ENCODE data around the gene ACLY.

The ACLY gene

GRCh38 chr17:41823141-41823524 is 95.6 kb downstream of the ACLY start:
- Histone ChIP-seq H3K4ac (ENCODE audit: low read length) (no peak overlapping the region), H3K4me2 (ENCODE audit: insufficient read depth, low read length, poor library complexity, severe bottlenecking) (no peak overlapping the region), H2BK15ac (ENCODE audit: low read length) (no peak overlapping the region), H3K18ac (ENCODE audit: low read length) (no peak overlapping the region), H3K9me3 (replicated peaks in 1 of 2; ENCODE audit: control insufficient read depth in 2 of 2, insufficient read depth in 1 of 2, low read depth in 1 of 2, low read length in 2 of 2) (peaks cover 0 to 3% of the 10 kb centered on the region in 2 donors), H3K4me3 (ENCODE audit: low read length in 2 of 2) (no peak overlapping the region), H2AK5ac (ENCODE audit: low read depth, low read length) (no peak overlapping the region), H2AFZ (ENCODE audit: low read length) (no peak overlapping the region), H3K23ac (ENCODE audit: low read depth, low read length, poor library complexity) (no peak overlapping the region), H3K36me3 (replicated peaks in 1 of 2; ENCODE audit: control insufficient read depth in 2 of 2, insufficient read depth in 2 of 2, low read length in 2 of 2) (peaks cover 29 to 79% of the 10 kb centered on the region in 2 donors), H3K4me1 (ENCODE audit: control insufficient read depth in 2 of 2, insufficient read depth in 1 of 2, low read depth in 1 of 2, low read length in 2 of 2) (peaks cover 3 to 31% of the 10 kb centered on the region in 2 donors), H4K91ac (ENCODE audit: low read depth, low read length, poor library complexity) (no peak overlapping the region), H3K14ac (ENCODE audit: low read length) (no peak overlapping the region), H3K27me3 (ENCODE audit: control insufficient read depth in 3 of 3, insufficient read depth in 3 of 3, low read depth in 1 of 3, low read length in 3 of 3) (no peaks in the 10 kb centered on the region), H2BK120ac (ENCODE audit: low read depth, low read length) (no peak overlapping the region), H3K79me1 (ENCODE audit: low read depth, low read length) (no peaks in the 10 kb centered on the region), H3K9ac (ENCODE audit: low read depth, low read length, poor library complexity) (no peak overlapping the region), H3K27ac (replicated peaks; ENCODE audit: low read length) (no peak overlapping the region), H2BK5ac (ENCODE audit: low read length) (no peak overlapping the region), H2BK12ac (ENCODE audit: low read length) (no peak overlapping the region), H4K8ac (ENCODE audit: low read depth, low read length) (no peak overlapping the region)
- DNase-seq (ENCODE audit: low spot score): no peak
- WGBS, 2 donors (ENCODE audit: extremely low coverage in 2 of 2, insufficient read length in 2 of 2, insufficient replicate concordance in 1 of 2): no CpG with 5 or more reads among the region's 1 CpG

- peaks cover 0 to 3% of the 10 kb centered on the region in 2 donors for H3K9me3 ChIP-seq (replicated peaks in 1 of 2; ENCODE audit: control insufficient read depth in 2 of 2, insufficient read depth in 1 of 2, low read depth in 1 of 2, low read length in 2 of 2)
- H3K4ac ChIP-seq (ENCODE audit: low read length): no peak overlapping the region
- H3K9ac ChIP-seq (ENCODE audit: low read depth, low read length, poor library complexity): no peak overlapping the region
- H2BK5ac ChIP-seq (ENCODE audit: low read length): no peak overlapping the region
- no peak overlapping the region for H3K4me3 ChIP-seq (ENCODE audit: low read length in 2 of 2)
- H2BK120ac ChIP-seq (ENCODE audit: low read depth, low read length): no peak overlapping the region
- H3K23ac ChIP-seq (ENCODE audit: low read depth, low read length, poor library complexity): no peak overlapping the region
- H4K91ac ChIP-seq (ENCODE audit: low read depth, low read length, poor library complexity): no peak overlapping the region
- H2AFZ ChIP-seq (ENCODE audit: low read length): no peak overlapping the region
- peak overlapping the region; percentile 58 for H4K8ac ChIP-seq (ENCODE audit: low read depth, low read length)
- no peak overlapping the region for H3K14ac ChIP-seq (ENCODE audit: low read length)
- H3K4me1 ChIP-seq (ENCODE audit: control insufficient read depth in 2 of 2, insufficient read depth in 1 of 2, low read depth in 1 of 2, low read length in 2 of 2): peaks cover 3 to 31% of the 10 kb centered on the region in 2 donors
- H3K36me3 ChIP-seq (replicated peaks in 1 of 2; ENCODE audit: control insufficient read depth in 2 of 2, insufficient read depth in 2 of 2, low read length in 2 of 2): peaks cover 27 to 78% of the 10 kb centered on the region in 2 donors
- H2BK15ac ChIP-seq (ENCODE audit: low read length): no peak overlapping the region
- H3K79me1 ChIP-seq (ENCODE audit: low read depth, low read length): no peaks in the 10 kb centered on the region
- H2AK5ac ChIP-seq (ENCODE audit: low read depth, low read length): peak overlapping the region; percentile 53
- H2BK12ac ChIP-seq (ENCODE audit: low read length): no peak overlapping the region
- DNase-seq (ENCODE audit: low spot score): no peak
- peak overlapping the region; percentile 31 for H3K27ac ChIP-seq (replicated peaks; ENCODE audit: low read length)
- no CpG with 5 or more reads among the region's 12 CpGs for WGBS, 2 donors (ENCODE audit: extremely low coverage in 2 of 2, insufficient read length in 2 of 2, insufficient replicate concordance in 1 of 2)
- peak overlapping the region; percentile 44 for H3K18ac ChIP-seq (ENCODE audit: low read length)
- peaks cover 0 to 2% (median 0%) of the 10 kb centered on the region in 3 experiments for H3K27me3 ChIP-seq (ENCODE audit: control insufficient read depth in 3 of 3, insufficient read depth in 3 of 3, low read depth in 1 of 3, low read length in 3 of 3)
- no peak overlapping the region for H3K4me2 ChIP-seq (ENCODE audit: insufficient read depth, low read length, poor library complexity, severe bottlenecking)
Measured at GRCh38 chr17:41822216-41823140, 96.3 kb downstream of the ACLY start.

DNA sequence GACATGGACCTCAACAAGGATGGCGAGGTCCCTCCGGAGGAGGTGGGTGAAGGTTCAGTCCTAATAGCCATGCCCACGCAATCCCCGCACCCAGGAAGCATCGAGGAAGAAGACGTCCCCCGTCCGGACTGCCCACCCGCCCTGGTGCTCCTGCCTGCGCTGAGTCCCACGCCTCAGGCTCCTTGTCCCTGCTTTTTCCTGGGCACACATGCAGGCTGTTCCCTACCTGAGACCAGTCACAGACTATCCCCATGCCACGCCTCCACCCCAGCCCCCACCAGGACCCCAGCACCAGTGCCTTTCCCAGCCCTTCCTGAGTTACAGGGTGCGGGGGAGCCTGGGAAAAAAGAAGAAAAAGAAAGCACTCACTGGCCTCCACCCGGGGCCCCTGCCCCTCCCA is 97.0 kb downstream of the ACLY start:
- no peak overlapping the region for H2AK5ac ChIP-seq (ENCODE audit: low read depth, low read length)
- H3K18ac ChIP-seq (ENCODE audit: low read length): no peak overlapping the region
- H2BK5ac ChIP-seq (ENCODE audit: low read length): no peak overlapping the region
- H3K14ac ChIP-seq (ENCODE audit: low read length): no peak overlapping the region
- no peak overlapping the region for H3K4ac ChIP-seq (ENCODE audit: low read length)
- WGBS, 2 donors (ENCODE audit: extremely low coverage in 2 of 2, insufficient read length in 2 of 2, insufficient replicate concordance in 1 of 2): no CpG with 5 or more reads among the region's 14 CpGs
- no peak overlapping the region for H3K9ac ChIP-seq (ENCODE audit: low read depth, low read length, poor library complexity)
- no peak overlapping the region for H3K23ac ChIP-seq (ENCODE audit: low read depth, low read length, poor library complexity)
- H3K4me2 ChIP-seq (ENCODE audit: insufficient read depth, low read length, poor library complexity, severe bottlenecking): no peak overlapping the region
- DNase-seq (ENCODE audit: low spot score): no peak
- H4K8ac ChIP-seq (ENCODE audit: low read depth, low read length): no peak overlapping the region
- no peak overlapping the region for H4K91ac ChIP-seq (ENCODE audit: low read depth, low read length, poor library complexity)
- H2AFZ ChIP-seq (ENCODE audit: low read length): no peak overlapping the region
- H3K36me3 ChIP-seq (replicated peaks in 1 of 2; ENCODE audit: control insufficient read depth in 2 of 2, insufficient read depth in 2 of 2, low read length in 2 of 2): peaks cover 28 to 78% of the 10 kb centered on the region in 2 donors
- H3K4me1 ChIP-seq (ENCODE audit: control insufficient read depth in 2 of 2, insufficient read depth in 1 of 2, low read depth in 1 of 2, low read length in 2 of 2): peaks cover 3 to 32% of the 10 kb centered on the region in 2 donors
- H3K27me3 ChIP-seq (ENCODE audit: control insufficient read depth in 3 of 3, insufficient read depth in 3 of 3, low read depth in 1 of 3, low read length in 3 of 3): peaks cover 0 to 2% (median 0%) of the 10 kb centered on the region in 3 experiments
- H2BK120ac ChIP-seq (ENCODE audit: low read depth, low read length): no peak overlapping the region
- H3K4me3 ChIP-seq (ENCODE audit: low read length in 2 of 2): no peak overlapping the region
- H2BK15ac ChIP-seq (ENCODE audit: low read length): no peak overlapping the region
- no peak overlapping the region for H3K27ac ChIP-seq (replicated peaks; ENCODE audit: low read length)
- no peak overlapping the region for H2BK12ac ChIP-seq (ENCODE audit: low read length)
- peaks cover 0 to 3% of the 10 kb centered on the region in 2 donors for H3K9me3 ChIP-seq (replicated peaks in 1 of 2; ENCODE audit: control insufficient read depth in 2 of 2, insufficient read depth in 1 of 2, low read depth in 1 of 2, low read length in 2 of 2)
- peaks cover 4% of the 10 kb centered on the region for H3K79me1 ChIP-seq (ENCODE audit: low read depth, low read length)

GRCh38 chr17:41818024-41818423 is 100.7 kb downstream of the ACLY start:
- WGBS, 2 donors (ENCODE audit: extremely low coverage in 2 of 2, insufficient read length in 2 of 2, insufficient replicate concordance in 1 of 2): no CpG with 5 or more reads among the region's 20 CpGs
- Histone ChIP-seq H3K27ac (replicated peaks; ENCODE audit: low read length) (no peak overlapping the region), H4K91ac (ENCODE audit: low read depth, low read length, poor library complexity) (no peak overlapping the region)

More at GRCh38 chr17:41818024-41818423, 100.7 kb downstream of the ACLY start:
- peaks cover 5 to 32% of the 10 kb centered on the region in 2 donors for H3K4me1 ChIP-seq (ENCODE audit: control insufficient read depth in 2 of 2, insufficient read depth in 1 of 2, low read depth in 1 of 2, low read length in 2 of 2)
- H3K4me2 ChIP-seq (ENCODE audit: insufficient read depth, low read length, poor library complexity, severe bottlenecking): no peak overlapping the region
- no peak overlapping the region for H3K18ac ChIP-seq (ENCODE audit: low read length)
- no peak overlapping the region for H2BK12ac ChIP-seq (ENCODE audit: low read length)
- DNase-seq (ENCODE audit: low spot score): no peak
- no peak overlapping the region for H2BK15ac ChIP-seq (ENCODE audit: low read length)
- no peak overlapping the region for H3K9ac ChIP-seq (ENCODE audit: low read depth, low read length, poor library complexity)
- H2AK5ac ChIP-seq (ENCODE audit: low read depth, low read length): no peak overlapping the region
- no peak overlapping the region for H3K14ac ChIP-seq (ENCODE audit: low read length)
- peaks cover 24 to 60% of the 10 kb centered on the region in 2 donors for H3K36me3 ChIP-seq (replicated peaks in 1 of 2; ENCODE audit: control insufficient read depth in 2 of 2, insufficient read depth in 2 of 2, low read length in 2 of 2)
- no peak overlapping the region for H2AFZ ChIP-seq (ENCODE audit: low read length)
- H3K4me3 ChIP-seq (ENCODE audit: low read length in 2 of 2): no peak overlapping the region
- H3K4ac ChIP-seq (ENCODE audit: low read length): no peak overlapping the region
- H4K8ac ChIP-seq (ENCODE audit: low read depth, low read length): no peak overlapping the region
- H3K27me3 ChIP-seq (ENCODE audit: control insufficient read depth in 3 of 3, insufficient read depth in 3 of 3, low read depth in 1 of 3, low read length in 3 of 3): peaks cover 0 to 2% (median 0%) of the 10 kb centered on the region in 3 experiments
- H2BK5ac ChIP-seq (ENCODE audit: low read length): no peak overlapping the region
- peaks cover 12% of the 10 kb centered on the region for H3K79me1 ChIP-seq (ENCODE audit: low read depth, low read length)
- H3K9me3 ChIP-seq (replicated peaks in 1 of 2; ENCODE audit: control insufficient read depth in 2 of 2, insufficient read depth in 1 of 2, low read depth in 1 of 2, low read length in 2 of 2): peaks cover 0 to 6% of the 10 kb centered on the region in 2 donors
- H2BK120ac ChIP-seq (ENCODE audit: low read depth, low read length): no peak overlapping the region
- no peak overlapping the region for H3K23ac ChIP-seq (ENCODE audit: low read depth, low read length, poor library complexity)
